ENCODE measurements around the gene TRAPPC4. TPM values are rescaled to one million over a fixed set of nuclear protein-coding genes. Genes with fewer than 3 reads are reported as not detected.
A peak's percentile ranks its signal among the peaks of the same experiment; 100 is the strongest.

The TRAPPC4 gene
- total RNA-seq, 3 donors from 2014 or later, result 52.7 to 58.4 (median 57.4) TPM

DNA sequence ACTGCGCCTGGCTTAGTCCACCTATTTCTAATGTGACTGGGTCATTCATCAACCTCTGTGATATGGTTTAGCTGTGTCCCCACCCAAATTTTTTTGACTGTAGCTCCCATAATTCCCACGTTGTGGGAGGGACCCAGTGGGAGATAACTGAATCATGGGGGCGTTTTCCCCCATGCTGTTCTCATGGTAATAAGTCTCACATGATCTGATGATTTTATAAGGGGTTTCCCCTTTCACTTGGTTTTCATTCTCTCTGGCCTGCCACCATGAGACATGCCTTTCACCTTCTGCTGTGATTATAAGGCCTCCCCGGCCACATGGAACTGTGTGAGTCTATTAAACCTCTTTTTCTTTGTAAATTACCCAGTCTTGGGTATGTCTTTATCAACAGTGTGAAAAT lies 11.9 kb upstream of the TRAPPC4 start:
- Histone ChIP-seq H3K9me3 (no peaks in the 10 kb centered on the region), H3K4me1 (ENCODE audit: low read depth) (no peaks in the 10 kb centered on the region), H3K4me3 (no peak overlapping the region), H3K36me3 (ENCODE audit: low read depth) (no peaks in the 10 kb centered on the region)
- TF ChIP-seq CTCF (IDR thresholded peaks at IDR 0.05), result no peak
- intact Hi-C loops (cut with DNase I, micrococcal nuclease), result no loop called here
- ATAC-seq, result no peak
- DNase-seq, result no peak

DNA sequence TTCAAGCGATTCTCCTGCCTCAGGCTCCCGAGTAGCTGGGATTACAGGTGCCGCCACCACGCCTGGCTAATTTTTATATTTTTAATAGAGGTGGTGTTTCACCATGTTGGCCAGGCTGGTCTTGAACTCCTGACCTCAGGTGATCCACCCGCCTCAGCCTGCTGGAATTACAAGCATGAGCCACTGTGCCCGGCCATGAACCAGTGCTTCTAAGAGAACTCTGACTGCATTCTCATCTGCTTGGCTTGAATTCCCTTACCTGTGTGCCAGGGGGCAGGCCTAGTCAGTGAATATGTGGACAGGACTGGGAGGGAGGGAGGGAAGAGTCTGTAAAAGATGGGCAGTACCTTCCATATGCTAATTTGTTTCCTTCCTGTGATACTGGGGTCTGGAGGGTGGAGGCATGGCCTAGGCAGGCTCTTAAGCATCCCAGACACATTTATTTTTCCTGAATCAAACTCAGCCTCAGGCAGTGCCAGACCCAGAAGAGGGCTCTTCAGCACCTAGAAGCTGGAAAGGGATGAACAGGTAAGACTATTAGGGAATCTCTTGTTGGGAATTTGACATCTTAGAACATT lies 7.0 kb upstream of the TRAPPC4 start:
- DNase-seq (no peak), ATAC-seq (peak; percentile 21)
- Histone ChIP-seq H3K36me3 (ENCODE audit: low read depth) (no peaks in the 10 kb centered on the region), H3K4me1 (ENCODE audit: low read depth) (peaks cover 2% of the 10 kb centered on the region), H3K9me3 (no peaks in the 10 kb centered on the region), H3K4me3 (no peak overlapping the region)
- intact Hi-C loops (cut with DNase I, micrococcal nuclease), result no loop called here
- no peak for TF ChIP-seq CTCF (IDR thresholded peaks at IDR 0.05)

DNA sequence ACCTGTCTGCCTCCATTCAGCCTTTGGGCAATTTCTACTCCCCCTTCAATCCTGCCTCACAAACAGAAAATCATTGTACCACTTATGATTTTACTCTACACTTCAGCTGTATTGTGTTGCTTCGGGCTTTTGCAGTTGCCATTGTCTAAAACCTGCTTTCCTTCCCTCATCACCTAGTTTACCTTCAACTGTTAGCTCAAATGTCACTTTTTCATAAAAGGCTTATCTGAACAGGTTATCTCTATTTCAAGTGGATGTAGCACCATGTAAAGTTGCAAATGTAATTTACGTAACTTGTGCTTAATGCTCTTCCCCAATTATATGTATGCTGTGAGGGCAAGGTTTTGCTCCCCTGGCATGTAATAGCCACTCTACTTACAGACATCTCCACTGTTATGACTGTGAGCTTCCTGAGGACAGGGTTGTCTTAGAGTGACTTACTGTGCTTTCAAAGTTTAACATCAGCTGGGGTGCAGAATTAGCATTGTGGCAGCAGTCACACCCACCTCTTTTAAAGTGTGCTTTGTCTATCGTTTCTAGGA lies 5.9 kb upstream of the TRAPPC4 start:
- ATAC-seq (no peak), DNase-seq (no peak)
- H3K9me3 ChIP-seq, result no peaks in the 10 kb centered on the region
- intact Hi-C loops (cut with DNase I, micrococcal nuclease), result no loop called here
- H3K4me3 ChIP-seq, result no peak overlapping the region
- no peaks in the 10 kb centered on the region for H3K36me3 ChIP-seq (ENCODE audit: low read depth)
- H3K4me1 ChIP-seq (ENCODE audit: low read depth), result peaks cover 9% of the 10 kb centered on the region
- no peak for TF ChIP-seq CTCF (IDR thresholded peaks at IDR 0.05)

DNA sequence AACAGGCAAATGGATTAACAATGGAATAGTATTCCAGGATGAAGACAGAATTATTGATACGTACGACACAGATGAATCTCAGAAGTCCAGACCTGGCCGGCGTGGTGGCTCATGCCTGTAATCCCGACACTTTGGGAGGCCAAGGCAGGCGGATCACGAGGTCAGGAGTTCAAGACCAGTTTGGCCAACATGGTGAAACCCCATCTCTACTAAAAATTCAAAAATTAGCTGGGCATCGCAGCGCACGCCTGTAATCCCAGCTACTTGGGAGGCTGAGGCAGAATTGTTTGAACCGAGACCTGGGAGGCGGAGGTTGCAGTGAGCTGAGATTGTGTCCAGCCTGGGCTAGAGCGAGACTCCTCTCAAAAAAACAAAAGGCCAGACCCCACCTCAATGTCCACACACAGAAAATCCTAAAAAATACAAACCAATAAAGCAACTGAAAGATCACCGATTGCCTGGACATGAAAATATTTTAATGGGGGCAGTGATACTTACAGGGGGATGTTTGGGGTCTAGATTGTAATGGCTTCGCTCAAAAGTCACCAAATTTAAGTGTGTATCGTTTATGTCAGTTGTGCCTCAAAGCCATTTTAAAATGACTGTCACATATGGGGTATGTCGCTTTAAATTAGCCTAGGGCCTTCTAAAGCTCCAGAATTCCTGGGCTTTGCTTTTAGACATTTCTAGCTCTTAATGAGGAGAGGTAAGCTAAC lies 4.2 kb upstream of the TRAPPC4 start:
- TF ChIP-seq CTCF (IDR thresholded peaks at IDR 0.05), result no peak
- DNase-seq, result no peak
- Histone ChIP-seq H3K9me3 (no peaks in the 10 kb centered on the region), H3K36me3 (ENCODE audit: low read depth) (no peaks in the 10 kb centered on the region), H3K4me1 (ENCODE audit: low read depth) (peaks cover 10% of the 10 kb centered on the region), H3K4me3 (no peak overlapping the region)
- ATAC-seq, result no peak
- intact Hi-C loops (cut with DNase I, micrococcal nuclease), result no loop called here

DNA sequence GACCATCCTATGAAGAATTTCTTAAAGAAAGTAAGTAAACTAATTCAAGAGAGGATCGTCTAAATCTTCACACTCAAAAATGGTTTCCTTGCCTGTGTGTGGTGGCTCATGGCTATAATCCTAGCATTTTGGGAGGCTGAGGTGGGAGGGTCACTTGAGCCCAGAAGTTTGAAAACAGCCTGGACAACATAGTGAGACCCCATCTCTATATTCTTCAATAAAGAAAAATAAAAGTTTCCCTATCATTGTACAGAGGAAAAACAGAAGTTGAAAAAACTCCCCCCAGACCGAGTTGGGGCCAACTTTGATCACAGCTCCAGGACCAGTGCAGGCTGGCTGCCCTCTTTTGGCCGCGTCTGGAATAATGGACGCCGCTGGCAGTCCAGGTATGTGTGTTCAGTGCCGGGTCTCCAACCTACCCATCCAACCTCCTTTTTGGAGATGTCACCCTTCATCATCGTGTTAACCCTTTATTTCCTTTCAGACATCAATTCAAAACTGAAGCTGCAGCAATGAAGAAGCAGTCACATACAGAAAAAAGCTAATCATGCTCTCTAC lies 3.4 kb upstream of the TRAPPC4 start:
- ATAC-seq, result no peak
- H3K9me3 ChIP-seq, result no peaks in the 10 kb centered on the region
- no peak for TF ChIP-seq CTCF (IDR thresholded peaks at IDR 0.05)
- peaks cover 18% of the 10 kb centered on the region for H3K4me1 ChIP-seq (ENCODE audit: low read depth)
- H3K36me3 ChIP-seq (ENCODE audit: low read depth), result no peaks in the 10 kb centered on the region
- intact Hi-C loops (cut with DNase I, micrococcal nuclease), result no loop called here
- no peak for DNase-seq
- H3K4me3 ChIP-seq, result no peak overlapping the region
